ENCODE results near the gene NPAS3. TPM values are rescaled to one million over a fixed set of nuclear protein-coding genes. Genes with fewer than 3 reads are reported as not detected.

Gene NPAS3
- total and polyA plus RNA-seq, 2 donors (not counting 3 experiments of a cell fraction or from before 2014, with no cell fraction given), result 0.10 to 0.13 TPM

GRCh38 chr14:33834466-33835260, 896.0 kb downstream of the NPAS3 start:
- no peaks in the 10 kb centered on the region for H3K9me3 ChIP-seq (replicated peaks; ENCODE audit: control insufficient read depth, insufficient read depth, low read length)
- H3K4me3 ChIP-seq (replicated peaks in 1 of 3; ENCODE audit: insufficient read depth in 1 of 3, low read depth in 1 of 3, low read length in 3 of 3), result no peak overlapping the region
- H3K9ac ChIP-seq (replicated peaks; ENCODE audit: extremely low read depth, insufficient read depth, low read length), result no peak overlapping the region
- DNase-seq (ENCODE audit: low read depth, low spot score) (no peak), FAIRE-seq (no peak)
- H3K4me2 ChIP-seq (ENCODE audit: insufficient read depth, low read length), result no peak overlapping the region
- H3K4me1 ChIP-seq (ENCODE audit: control insufficient read depth, extremely low read depth, insufficient read depth, low read length), result no peaks in the 10 kb centered on the region
- no peaks in the 10 kb centered on the region for H4K20me1 ChIP-seq (replicated peaks; ENCODE audit: control insufficient read depth, extremely low read depth, insufficient read depth, low read length)
- dilution Hi-C loops (cut with MboI; ENCODE audit: extremely low pct_ligation_motif_present, low sequenced_read_pairs), result no loop called here
- intact Hi-C loops (cut with micrococcal nuclease), result no loop called here
- no TSS peak for BruUV-seq (replicated peaks)
- no peak for TF ChIP-seq GATA2 (IDR thresholded peaks at IDR 0.05; ENCODE audit: insufficient read depth, insufficient read length, low read depth, low read length)
- no peak for TF ChIP-seq MYC (IDR thresholded peaks at IDR 0.05; ENCODE audit: low read depth, low read length)
- no peak for TF ChIP-seq EZH2 (IDR thresholded peaks at IDR 0.05; ENCODE audit: borderline replicate concordance, low read depth, low read length, severe bottlenecking)
- TF ChIP-seq FOS (IDR thresholded peaks at IDR 0.05; ENCODE audit: borderline replicate concordance, insufficient read depth, low read length), result no peak
- no peak for TF ChIP-seq MAX (IDR thresholded peaks at IDR 0.05; ENCODE audit: insufficient read depth, insufficient read length)
- TF ChIP-seq POLR2A (IDR thresholded peaks at IDR 0.05; ENCODE audit: low read depth, low read length), result no peak
- TF ChIP-seq JUN (IDR thresholded peaks at IDR 0.05; ENCODE audit: borderline replicate concordance, insufficient read depth, insufficient read length, low read depth), result no peak
- no peak for TF ChIP-seq POLR2AphosphoS5 (IDR thresholded peaks at IDR 0.05; ENCODE audit: insufficient read depth, low read depth, low read length)
- no peak for TF ChIP-seq CTCF (IDR thresholded peaks at IDR 0.05; ENCODE audit: extremely low read depth in 1 of 2, insufficient read depth in 1 of 2, low read depth in 1 of 2, low read length in 2 of 2)
- no peaks in the 10 kb centered on the region for H3K36me3 ChIP-seq (ENCODE audit: control insufficient read depth in 2 of 2, extremely low read depth in 1 of 2, insufficient read depth in 2 of 2, low read length in 2 of 2)
- H3K9me1 ChIP-seq (replicated peaks; ENCODE audit: control insufficient read depth, extremely low read depth, insufficient read depth, low read length), result no peaks in the 10 kb centered on the region
- H3K27ac ChIP-seq (ENCODE audit: insufficient read depth, low read depth, low read length), result no peak overlapping the region
- no peaks in the 10 kb centered on the region for H3K79me2 ChIP-seq (ENCODE audit: control insufficient read depth, insufficient read depth, low read length)
- no peak overlapping the region for H2AFZ ChIP-seq (ENCODE audit: low read depth, low read length)
- H3K27me3 ChIP-seq (ENCODE audit: control insufficient read depth in 2 of 2, insufficient read depth in 2 of 2, low read length in 2 of 2), result peaks cover 1 to 2% of the 10 kb centered on the region in 2 experiments
- ChIA-PET POLR2A (no interaction called here), CTCF (interaction anchor here (1.1 to 13.1 kb wide), 4 partner anchors 9 to 262 kb away, joined by 3 to 407 read pairs (median 8); no protein-coding TSS in a partner anchor)

Data from endothelial cell of umbilical vein (primary cell).